ENCODE measurements around the gene NEU4. TPM values are rescaled to one million over a fixed set of nuclear protein-coding genes. Genes with fewer than 3 reads are reported as not detected.
A peak's percentile ranks its signal among the peaks of the same experiment; 100 is the strongest.

Gene NEU4
- total and polyA plus RNA-seq, 9 of the 15 experiments (the other 6 are each of a cell fraction or from before 2014, with no cell fraction given) = 0.01 to 0.40 TPM; not detected in 7

DNA sequence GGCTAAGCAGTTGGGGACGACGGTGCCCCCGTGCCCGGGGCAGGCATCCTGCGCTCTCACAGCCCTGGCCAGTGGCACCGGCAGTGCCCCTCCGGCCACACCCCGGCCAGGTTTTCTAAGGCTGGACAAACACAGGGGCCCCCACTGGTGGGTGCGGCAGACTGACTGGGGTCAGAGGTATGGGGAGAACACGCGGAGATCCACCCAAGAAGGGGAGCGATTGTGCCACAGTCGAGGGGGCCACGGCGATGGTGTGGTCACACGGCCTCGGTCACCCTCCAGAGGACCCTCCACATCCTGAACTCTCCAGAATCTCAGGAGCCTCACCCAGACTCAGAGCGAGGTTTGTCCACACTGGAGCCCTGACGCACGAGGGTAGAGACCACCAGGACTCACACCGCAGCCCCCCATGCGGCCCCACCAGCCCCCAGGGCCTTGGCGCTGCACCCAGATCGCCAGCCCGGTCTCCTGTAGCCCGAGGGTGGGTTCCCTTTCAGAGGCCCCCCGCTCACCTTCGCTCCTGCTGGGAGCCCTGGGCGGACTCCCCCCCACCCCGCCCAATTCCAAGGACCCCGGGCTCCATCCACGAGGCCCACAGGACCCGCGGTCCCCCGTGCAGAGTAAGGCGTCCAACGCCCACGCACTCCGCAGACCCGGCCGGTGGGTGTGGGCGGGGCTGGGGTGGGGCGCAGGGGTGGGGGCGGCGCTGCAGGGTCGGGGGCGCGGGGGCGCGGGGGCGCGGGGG is 34.5 kb downstream of the NEU4 start:
- intact Hi-C loops (cut with micrococcal nuclease) = no loop called here
- Histone ChIP-seq H3K36me3 (ENCODE audit: control insufficient read depth, insufficient read depth, low read length) (no peaks in the 10 kb centered on the region), H3K79me2 (ENCODE audit: control insufficient read depth, insufficient read depth, low read length) (peaks cover 15% of the 10 kb centered on the region; the same call in 2 of the 3 replicates), H3K4me2 (ENCODE audit: insufficient read depth, low read length) (no peak overlapping the region), H3K4me1 (replicated peaks in 1 of 2; ENCODE audit: control insufficient read depth in 2 of 2, insufficient read depth in 2 of 2, low read length in 2 of 2) (peaks cover 8 to 39% of the 10 kb centered on the region in 2 experiments), H3K4me3 (no peak overlapping the region), H3K9ac (ENCODE audit: insufficient read depth in 1 of 2, low read depth in 2 of 2, low read length in 2 of 2) (peak overlapping the region in 1 of 2 experiments; percentile 68; a peak in 2 of 4 replicates), H3K9me3 (replicated peaks; ENCODE audit: control insufficient read depth, insufficient read depth, low read depth, low read length) (no peaks in the 10 kb centered on the region), H2AFZ (ENCODE audit: low read depth, low read length) (no peak overlapping the region), H4K20me1 (replicated peaks; ENCODE audit: control insufficient read depth, insufficient read depth, low read length) (no peaks in the 10 kb centered on the region), H3K9me1 (ENCODE audit: control insufficient read depth, insufficient read depth, low read length) (no peaks in the 10 kb centered on the region), H3K27me3 (ENCODE audit: control insufficient read depth in 2 of 2, insufficient read depth in 2 of 2, low read length in 2 of 2) (no peaks in the 10 kb centered on the region), H3K27ac (ENCODE audit: extremely low read depth, low read depth, low read length) (no peak overlapping the region; the same call in 2 of the 3 replicates)
- CTCF ChIA-PET (ENCODE audit: low intra/inter-chr PET ratio) = no interaction called here
- POLR2A ChIA-PET = no interaction called here
- in situ Hi-C loops (cut with MboI) = no loop called here
- FAIRE-seq = no peak
- 57% methylated on average over 25 of the region's 52 CpGs for WGBS (ENCODE audit: insufficient coverage, low coverage, missing lambda C conversion rate)
- TF ChIP-seq ZNF764 (CRISPR knock-in tag; IDR thresholded peaks at IDR 0.05; ENCODE audit: low read depth) (no peak), EGR1 (conservative IDR thresholded peaks at IDR 0.05) (peak; percentile 61; the same call in 1 of the 2 replicates), PHF21A (IDR thresholded peaks at IDR 0.05; ENCODE audit: borderline replicate concordance, low read depth) (no peak), HDAC6 (IDR thresholded peaks at IDR 0.05; ENCODE audit: low read depth, low read length) (no peak), PCBP1 (IDR thresholded peaks at IDR 0.05; ENCODE audit: low read depth, low read length, poor library complexity, severe bottlenecking) (no peak), NCOA6 (IDR thresholded peaks at IDR 0.05) (no peak)
- TF ChIP-seq, protein P1, sequence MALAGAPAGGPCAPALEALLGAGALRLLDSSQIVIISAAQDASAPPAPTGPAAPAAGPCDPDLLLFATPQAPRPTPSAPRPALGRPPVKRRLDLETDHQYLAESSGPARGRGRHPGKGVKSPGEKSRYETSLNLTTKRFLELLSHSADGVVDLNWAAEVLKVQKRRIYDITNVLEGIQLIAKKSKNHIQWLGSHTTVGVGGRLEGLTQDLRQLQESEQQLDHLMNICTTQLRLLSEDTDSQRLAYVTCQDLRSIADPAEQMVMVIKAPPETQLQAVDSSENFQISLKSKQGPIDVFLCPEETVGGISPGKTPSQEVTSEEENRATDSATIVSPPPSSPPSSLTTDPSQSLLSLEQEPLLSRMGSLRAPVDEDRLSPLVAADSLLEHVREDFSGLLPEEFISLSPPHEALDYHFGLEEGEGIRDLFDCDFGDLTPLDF (CRISPR knock-in tag; IDR thresholded peaks at IDR 0.05) = no peak
- TF ChIP-seq, protein P2, sequence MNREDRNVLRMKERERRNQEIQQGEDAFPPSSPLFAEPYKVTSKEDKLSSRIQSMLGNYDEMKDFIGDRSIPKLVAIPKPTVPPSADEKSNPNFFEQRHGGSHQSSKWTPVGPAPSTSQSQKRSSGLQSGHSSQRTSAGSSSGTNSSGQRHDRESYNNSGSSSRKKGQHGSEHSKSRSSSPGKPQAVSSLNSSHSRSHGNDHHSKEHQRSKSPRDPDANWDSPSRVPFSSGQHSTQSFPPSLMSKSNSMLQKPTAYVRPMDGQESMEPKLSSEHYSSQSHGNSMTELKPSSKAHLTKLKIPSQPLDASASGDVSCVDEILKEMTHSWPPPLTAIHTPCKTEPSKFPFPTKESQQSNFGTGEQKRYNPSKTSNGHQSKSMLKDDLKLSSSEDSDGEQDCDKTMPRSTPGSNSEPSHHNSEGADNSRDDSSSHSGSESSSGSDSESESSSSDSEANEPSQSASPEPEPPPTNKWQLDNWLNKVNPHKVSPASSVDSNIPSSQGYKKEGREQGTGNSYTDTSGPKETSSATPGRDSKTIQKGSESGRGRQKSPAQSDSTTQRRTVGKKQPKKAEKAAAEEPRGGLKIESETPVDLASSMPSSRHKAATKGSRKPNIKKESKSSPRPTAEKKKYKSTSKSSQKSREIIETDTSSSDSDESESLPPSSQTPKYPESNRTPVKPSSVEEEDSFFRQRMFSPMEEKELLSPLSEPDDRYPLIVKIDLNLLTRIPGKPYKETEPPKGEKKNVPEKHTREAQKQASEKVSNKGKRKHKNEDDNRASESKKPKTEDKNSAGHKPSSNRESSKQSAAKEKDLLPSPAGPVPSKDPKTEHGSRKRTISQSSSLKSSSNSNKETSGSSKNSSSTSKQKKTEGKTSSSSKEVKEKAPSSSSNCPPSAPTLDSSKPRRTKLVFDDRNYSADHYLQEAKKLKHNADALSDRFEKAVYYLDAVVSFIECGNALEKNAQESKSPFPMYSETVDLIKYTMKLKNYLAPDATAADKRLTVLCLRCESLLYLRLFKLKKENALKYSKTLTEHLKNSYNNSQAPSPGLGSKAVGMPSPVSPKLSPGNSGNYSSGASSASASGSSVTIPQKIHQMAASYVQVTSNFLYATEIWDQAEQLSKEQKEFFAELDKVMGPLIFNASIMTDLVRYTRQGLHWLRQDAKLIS (CRISPR knock-in tag; IDR thresholded peaks at IDR 0.05) = no peak
- peak; percentile 54; the same call in 2 of the 3 replicates for ATAC-seq
- BruUV-seq (replicated peaks) = no TSS peak
- DNase-seq (ENCODE audit: extremely low read depth in 1 of 4, low spot score in 3 of 4) = peak in 1 of 4 experiments; percentile 44

Measured in K562 (cell line).